ENCODE measurements around the gene MAP2K5.

The MAP2K5 gene

DNA sequence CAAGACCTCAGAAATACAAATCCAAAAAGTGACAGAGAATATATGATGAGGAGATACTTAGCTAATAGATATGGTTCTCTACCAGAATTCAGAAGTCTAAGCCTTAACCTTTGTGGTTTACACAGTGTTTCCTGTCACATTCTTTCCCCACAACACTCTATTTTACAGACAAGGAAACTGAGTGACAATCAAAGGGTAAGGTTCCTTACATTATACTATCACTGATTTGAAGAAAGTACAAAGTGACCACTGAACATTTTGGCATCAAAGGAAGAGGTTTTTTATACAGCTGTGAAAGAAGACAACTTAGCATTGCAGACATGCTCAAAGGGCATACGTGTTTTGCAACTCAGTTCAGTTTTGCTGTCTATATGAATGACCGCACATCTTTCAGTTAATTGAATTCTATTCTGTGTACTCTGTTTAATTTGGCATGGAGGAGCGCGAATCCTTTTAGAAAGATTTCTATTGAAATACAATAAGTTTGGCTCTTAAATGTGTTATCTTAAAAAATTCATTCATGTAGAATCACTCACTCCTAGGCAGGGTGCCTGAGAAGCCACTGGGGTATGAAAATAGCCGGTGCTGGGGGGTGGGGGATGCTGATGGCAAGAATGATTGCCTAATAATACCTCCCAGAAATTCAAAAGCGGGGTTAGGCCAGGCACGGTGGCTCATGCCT is 216.3 kb downstream of the MAP2K5 start:
- DNase-seq (ENCODE audit: low read depth in 3 of 3), result no peak

DNA sequence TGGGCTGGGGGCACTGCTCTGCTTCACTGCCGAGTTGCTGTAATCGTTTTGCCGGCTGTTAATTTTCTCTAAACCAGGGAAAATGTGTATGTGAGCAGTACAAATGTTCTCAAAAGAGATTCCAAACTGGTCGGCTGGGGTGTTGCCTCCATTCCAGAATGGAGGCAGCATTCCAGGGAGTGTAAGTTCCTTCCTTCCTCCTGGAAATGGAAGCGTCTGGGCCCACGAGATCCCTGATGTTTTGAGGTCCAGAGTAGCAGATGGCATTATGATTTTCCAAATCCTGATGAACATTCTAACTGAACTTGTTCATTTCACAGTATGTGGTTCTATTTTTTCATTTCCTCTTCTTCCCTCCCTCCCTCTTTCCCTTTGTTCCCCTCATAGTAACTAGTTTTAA is 218.4 kb downstream of the MAP2K5 start:
- no peak for DNase-seq (ENCODE audit: low read depth in 3 of 3)

DNA sequence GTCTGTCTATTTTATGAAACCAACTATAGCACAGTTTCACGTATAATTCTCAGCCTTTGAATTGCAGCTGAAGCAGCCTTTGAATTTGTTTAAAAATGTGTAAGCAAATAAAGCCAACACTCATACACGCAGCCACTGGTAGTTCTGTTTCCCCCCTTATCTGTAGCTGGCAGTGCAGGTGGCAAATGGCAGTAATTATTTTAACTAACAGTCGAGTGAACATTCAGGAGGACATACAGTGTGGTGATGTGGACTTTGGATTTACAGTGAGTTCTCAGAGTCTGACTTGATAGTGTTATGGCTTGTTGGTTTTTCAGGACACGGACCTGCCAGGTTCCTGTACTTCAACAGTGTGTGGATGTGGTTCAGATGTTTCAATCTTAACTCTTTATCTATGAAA is 218.8 kb downstream of the MAP2K5 start:
- DNase-seq (ENCODE audit: low read depth in 3 of 3), result no peak

DNA sequence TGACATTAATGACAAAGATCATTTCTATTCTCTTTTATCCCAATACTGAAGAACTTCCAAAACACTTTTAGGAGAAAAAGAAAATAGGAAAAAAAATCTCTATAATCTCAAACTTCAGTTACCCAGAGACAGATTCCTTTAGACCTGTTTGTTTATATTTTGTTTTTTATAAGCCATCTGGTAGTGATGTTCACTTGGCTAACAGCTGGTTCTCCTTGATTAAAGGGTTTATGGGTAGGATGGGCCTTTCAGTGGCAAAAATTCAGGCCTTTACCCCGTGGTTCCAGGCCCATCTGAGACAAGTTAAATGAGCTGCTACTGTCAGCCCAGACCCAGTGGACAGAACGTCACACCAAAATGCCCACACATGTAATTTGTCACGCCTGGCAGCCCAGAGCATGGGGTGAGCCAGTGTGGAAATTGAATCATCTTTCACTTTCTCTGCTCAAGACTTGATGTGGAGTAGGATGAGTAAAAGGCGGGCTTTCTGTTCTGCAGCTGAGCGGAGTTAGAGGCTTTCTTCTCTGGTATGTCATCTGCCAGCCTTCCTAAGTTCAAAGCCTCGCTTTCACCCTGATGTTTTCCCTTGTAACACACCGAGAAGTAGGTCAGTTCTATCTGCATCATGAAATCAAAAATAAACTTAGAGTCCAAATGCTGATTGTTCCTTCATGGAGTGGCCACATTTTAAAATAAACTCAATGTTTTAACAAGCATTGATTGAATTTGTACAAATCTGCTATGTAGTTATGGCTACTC is 220.3 kb downstream of the MAP2K5 start:
- peak; percentile 36 to 63 (median 49) for DNase-seq (ENCODE audit: low read depth in 3 of 3)

DNA sequence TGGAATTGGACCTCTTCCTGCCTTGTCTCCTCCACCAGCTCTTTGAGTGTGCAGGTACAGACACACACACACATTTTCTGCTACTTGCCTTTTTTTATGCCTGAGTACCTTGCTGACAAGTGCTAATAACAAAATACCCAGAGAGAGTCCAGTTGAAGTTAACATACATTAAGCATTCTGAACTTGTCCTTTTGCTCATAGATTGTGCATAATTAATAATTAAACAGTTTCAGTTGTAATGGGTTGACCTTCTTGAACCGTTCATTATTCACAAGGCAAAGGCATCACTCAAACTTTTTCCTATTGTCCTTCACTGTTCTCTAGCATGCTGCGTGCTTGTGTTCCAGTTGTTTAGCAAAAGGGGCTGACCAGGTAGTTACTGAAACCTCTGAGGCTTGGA is 223.2 kb downstream of the MAP2K5 start:
- DNase-seq (ENCODE audit: low read depth in 3 of 3), result no peak

DNA sequence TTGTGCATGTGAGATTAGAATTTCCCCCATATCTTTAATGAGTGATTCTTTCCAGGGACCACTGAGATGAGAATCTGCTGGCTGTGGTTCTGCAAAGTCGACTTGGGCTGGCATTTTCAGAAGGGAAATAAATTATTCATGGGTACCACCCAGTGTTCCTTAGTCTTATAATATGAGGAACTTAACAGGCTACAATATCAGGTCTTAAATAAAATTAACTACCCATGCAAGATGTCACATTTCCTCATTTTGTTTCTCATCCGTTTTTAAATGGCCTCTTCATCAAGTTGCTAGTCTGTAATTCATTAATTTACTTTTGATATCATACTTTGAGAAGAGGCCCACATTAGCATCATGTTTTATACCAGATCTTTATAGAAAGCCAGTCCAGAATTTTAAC is 224.5 kb downstream of the MAP2K5 start:
- DNase-seq (ENCODE audit: low read depth in 3 of 3), result no peak

DNA sequence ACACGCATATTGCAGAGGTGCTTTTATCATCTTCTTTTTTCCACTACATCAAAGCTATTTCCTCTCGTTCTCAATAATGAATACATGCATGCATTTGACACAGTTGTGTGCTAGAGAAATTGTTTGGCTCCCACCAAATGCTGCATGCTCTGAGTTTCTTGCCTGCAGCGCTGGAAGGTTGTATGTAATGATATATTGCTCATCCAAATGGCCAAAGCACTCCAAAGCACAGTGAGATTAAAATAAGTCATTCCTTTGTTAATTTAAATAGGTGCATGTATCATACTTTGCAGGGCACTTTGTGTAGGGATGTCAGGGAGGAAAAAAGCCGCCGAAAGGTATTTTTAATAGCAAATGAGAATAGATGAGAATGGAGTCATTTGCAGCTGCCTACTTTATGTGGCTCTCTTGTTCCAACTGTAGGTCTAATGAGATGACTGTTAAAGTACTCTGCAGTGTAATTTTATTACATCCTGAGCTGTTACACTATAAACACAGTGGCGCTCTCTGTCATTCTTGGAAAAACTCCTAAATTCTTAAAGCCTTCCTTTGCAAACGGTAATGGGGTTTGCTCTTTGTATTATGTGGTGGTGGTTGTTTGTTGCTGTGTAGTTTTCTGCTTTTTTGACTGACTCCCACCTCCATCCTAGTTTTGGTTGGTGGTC is 225.9 kb downstream of the MAP2K5 start:
- no peak for DNase-seq (ENCODE audit: low read depth in 3 of 3)

DNA sequence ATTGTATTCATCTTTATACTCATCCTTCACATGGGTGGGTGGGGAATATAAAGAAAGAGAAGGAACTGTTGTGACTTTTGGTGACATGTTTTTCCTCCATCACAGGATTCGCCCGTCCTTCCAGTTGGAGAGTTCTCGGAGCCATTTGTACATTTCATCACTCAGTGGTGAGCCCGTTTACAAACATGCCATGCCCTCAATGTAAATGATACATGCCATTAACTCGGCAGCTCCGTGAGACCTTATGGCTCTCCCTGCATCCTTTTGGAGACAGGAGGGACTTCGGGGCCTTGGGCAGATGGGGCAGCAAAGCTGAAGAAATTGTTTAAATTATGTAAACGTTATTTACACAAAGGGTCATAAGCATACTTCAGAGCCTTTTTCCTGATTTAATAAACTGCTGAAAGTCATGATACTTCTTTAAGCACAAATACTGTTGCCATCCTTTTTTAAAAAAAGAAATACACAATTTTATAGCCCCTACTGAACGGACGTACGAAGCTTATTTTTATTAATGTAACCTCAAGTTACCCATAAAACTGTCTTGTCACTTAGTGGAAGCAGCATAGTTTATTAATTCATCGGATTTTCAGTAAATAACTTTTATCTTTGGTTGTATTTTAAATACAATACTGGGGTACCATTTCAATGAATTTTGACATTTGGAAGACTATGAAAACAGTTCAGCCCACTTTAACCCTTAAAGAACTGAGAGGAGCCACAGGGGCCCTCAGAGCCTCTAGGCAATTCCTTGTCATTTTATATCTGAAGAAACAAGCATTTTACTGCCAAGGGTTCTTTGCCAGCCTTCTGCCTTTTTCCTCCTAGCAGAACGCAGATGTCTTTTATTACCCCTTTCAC is 227.2 kb downstream of the MAP2K5 start:
- DNase-seq (ENCODE audit: low read depth in 3 of 3), result no peak

DNA sequence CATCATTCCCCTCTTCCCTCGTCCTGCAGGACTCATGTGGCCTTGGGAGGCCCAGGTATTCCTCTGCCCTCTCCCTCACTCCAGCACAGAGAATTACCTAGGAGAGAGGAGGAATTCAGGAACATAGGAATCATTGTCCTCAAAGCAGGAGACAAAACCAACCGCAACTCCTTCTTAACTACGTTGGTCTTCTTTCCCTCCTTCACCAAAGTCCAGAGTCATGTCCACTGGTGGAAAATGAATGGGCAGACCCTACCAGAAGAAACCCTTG is 227.8 kb downstream of the MAP2K5 start:
- no peak for DNase-seq (ENCODE audit: low read depth in 3 of 3)

DNA sequence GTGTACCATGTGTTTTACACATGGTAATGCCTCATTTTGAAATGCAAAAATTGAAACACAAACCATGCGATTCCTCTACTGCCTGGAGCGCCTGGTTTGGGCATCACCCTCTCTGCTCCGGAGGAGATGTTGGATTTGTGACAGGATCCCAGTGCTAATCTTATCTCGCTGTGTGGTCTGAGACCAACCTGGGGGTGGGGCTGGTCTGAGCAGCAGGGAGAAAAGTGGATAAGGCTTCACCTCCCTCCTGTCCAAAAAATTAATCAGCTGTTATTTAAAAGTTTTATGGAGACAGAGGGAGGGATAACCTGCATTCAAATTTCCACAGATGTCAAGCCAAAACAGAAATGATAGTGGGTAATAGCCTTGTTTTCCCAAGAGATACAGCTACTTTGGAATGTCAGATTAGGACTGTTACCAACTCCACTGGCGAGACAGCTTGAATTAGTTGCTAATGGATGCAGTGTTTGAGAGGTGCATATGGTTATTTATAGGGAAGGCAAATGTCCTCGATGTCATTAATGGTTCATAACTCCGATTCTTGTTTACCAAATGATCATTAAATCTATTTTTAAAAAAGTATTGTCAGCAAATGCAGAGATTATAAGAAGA is 228.8 kb downstream of the MAP2K5 start:
- no peak for DNase-seq (ENCODE audit: low read depth in 3 of 3)

DNA sequence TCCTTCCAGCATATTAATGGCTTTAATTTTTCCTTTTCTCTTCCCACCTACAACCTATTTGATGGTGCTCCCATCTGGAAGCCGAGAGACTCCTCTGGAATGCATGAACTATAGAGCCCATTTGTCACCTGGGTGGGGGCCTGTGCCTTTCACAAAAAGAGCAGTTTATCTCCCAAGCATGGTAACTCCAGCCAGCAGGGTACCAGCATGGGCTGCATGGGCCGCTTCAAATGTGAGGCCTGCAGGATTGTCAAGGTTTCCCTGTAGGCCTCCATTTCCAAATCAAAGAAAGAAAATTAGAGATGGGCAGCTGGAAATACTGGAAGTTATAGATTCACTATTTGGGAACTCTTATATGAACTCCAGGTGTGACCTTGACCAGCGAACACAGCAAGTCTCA is 232.1 kb downstream of the MAP2K5 start:
- no peak for DNase-seq (ENCODE audit: low read depth in 3 of 3)

DNA sequence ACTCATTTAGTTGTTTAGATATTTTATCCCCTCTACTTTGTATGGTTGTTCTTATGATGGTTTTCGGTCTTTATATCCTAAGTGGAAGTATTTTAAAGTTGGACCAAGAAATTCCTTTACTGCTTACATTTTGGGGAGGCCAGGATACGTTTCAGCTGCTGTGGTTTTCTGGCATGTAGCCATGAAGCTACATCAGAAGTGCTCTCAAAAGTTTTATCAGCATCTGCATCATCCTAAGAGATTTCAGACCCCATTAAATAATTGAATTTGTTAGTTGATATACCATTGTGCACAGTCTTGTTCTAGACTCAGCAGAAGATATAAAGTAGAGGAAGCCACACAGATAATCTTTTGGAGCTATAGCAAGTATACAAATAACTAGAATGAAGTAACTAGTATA is 232.7 kb downstream of the MAP2K5 start:
- no peak for DNase-seq (ENCODE audit: low read depth in 3 of 3)

DNA sequence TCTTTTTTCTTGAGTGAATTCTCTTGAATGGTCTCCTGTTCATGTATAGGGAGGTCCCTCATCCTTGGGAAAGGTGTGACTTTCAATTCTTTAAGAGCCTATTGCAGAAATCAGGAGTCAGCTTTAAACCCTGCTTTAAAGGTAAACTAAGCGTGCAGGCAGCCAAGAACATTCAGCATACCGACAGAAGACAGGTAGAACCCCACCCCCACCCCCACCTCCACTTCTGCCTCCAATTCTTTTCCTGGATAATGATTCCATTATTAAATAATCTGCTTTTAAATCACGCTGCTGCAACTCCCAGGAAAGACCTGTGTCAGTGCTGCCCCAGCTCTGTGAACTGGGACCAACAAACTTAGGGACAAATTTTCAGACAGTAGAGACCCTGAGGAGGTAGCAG is 233.5 kb downstream of the MAP2K5 start:
- DNase-seq (ENCODE audit: low read depth in 3 of 3), result no peak

DNA sequence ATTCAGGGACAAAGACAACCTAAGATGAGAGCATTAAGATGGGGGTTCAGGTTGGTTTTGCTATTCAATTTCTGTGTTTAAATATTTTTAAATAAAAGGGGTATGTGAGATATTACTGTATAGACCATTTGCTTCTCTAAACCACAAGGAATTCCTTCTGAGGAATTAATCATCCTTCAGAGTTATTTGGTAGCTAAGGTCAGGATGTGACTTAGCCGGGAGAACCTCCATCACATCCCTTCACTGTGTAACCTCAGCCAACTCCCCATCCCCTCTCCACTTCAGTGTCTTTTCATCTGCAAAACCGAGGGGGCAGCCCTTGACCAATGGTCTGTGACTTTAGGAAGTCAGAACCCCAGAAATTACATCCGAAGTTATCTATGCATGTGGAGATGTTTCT is 234.1 kb downstream of the MAP2K5 start:
- no peak for DNase-seq (ENCODE audit: low read depth in 3 of 3)

DNA sequence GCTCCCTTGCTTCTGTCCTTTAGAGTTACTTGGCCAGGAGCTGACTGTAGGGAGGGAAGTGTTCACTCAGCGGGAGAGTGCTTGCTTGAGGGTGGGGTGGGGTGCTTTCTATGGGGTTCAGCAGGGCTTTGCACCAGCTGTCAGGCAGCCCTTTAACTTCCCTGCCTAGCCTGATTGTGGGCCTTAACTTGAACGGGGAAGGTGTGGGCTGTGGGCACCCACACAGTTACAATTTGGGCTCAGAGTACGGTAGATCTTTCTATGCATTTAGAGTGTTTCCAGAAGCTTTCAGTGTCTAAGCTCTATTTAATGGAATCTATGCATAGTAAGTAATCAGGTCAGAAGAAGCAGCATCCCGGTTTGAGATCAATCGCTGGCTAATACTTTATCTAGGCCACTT is 234.6 kb downstream of the MAP2K5 start:
- no peak for DNase-seq (ENCODE audit: low read depth in 3 of 3)

DNA sequence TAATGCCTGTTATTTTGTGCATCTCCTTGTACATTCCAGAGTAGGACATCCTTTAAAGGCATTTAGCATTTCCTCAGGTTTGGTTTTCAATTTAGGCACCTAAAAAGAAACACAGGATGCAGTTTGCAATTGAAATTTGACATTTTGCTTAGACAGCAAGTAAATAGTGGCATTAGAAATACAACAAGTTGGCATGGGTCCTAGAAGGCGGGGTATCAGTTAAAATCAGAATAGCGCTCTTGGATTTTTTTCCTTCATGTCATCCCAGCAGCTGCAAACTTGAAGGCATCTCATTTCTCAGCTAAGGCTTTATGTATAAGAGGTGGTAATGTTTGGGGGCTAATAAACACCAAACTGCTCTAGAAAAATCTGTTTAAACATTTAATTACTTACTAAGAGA is 235.3 kb downstream of the MAP2K5 start:
- no peak for DNase-seq (ENCODE audit: low read depth in 3 of 3)

DNA sequence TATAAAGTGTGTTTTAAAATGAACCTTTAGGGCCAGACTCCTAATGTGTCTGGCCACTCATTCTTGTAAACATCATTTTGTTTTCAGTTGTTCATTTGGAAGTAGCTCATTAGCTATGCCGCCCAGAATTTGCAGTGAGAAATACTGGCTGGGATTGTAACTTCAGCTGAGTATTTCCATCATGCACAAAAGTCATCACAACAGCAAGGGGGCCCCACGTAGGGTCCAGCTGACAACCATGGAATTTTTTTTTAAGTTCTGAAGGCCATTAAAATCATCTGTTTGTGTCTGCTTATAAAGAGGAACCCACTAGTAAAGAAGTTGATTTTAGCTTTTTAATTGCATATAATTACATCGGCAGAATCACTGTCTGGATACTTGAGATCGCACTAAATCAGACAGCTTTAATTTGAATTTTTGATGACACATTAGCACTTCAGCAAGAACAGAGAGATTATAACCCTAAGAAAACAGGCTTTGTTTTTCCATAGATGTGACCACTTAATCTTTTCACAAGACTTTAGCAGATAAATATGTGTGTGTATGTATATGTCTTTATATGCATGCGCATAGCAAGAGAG is 236.6 kb downstream of the MAP2K5 start:
- DNase-seq (ENCODE audit: low read depth in 3 of 3), result no peak

DNA sequence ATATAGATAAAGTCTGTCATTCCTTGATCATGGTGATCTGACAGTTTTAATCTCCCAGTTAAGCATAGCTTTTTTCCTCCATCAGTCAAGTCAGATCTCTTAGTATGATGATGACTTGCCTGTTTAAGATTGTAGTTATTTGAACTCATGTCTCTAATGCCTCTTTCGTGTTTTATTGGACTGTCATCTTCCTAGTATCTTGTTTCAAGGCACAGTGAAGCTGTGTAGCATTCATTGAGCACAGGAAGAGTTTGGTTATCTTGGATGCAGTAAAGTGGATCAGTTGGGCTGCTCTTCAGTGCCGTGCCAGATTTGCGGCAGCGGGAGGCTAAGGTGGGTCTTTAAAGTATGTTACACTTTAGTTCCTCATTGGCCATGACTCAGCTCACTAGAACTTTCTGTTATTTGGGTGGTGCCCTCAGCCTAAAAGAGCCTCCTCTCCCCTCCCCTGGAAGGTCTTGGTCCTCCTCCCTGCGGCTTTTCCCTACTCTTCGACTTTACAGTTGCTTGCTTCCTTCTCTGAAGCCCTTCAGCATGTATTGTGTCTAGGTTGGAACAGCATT is 237.1 kb downstream of the MAP2K5 start:
- DNase-seq (ENCODE audit: low read depth in 3 of 3), result no peak

DNA sequence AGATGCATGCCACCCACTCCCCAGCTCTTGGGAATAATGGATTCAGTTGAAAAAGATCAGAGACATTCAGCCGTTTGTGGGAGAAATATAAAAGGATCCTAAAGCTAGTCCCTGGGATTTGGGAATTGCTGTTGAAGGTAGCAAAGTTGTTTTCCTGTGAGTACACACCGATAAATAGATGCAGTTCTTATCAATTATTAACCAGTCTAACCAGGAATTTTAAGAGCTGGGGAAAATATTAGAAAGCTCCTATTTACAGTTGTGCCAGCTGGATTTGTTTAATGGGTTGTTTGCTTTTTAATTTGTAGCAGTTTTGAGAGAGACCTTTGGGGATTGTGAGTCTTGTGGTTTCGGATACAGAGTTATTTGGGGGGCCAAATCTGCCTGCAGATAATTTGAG is 238.6 kb downstream of the MAP2K5 start:
- no peak for DNase-seq (ENCODE audit: low read depth in 3 of 3)

DNA sequence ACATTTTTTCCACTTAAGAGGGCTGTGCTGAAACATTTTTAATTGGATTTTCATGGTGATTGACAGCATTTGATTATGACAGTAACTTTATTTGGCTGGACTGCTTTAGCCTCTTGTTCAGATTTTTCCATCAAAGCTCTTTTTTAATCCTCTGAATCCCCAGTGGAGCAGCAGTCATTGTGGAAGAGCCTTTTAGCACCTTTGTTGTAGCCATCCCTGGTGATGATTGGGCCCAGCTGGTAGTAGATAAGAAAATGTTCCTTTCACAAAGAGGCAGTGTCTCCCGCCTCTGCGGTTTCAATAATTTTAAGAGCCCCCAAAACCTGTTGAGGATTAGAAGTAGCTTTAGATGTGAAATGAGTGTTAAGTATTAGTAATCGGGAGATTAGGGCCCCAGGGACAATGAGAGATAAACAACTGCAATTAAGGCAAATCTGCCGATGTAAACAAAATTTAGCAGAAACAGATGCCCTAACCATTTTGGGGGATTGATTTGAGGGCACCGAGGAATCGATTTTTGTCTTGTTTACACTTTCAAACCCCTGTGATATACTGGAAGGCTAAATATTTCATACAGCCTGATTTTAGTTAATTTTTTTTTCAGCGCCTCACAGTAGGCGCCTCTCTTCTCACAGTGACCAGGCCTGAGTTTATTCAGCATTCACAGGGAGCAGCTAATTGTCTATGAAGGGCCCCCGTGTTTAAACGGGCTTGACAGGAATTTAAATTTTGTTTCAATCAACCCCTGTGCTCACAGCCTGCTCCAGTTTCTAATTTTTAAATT is 239.6 kb downstream of the MAP2K5 start:
- DNase-seq (ENCODE audit: low read depth in 3 of 3), result no peak

DNA sequence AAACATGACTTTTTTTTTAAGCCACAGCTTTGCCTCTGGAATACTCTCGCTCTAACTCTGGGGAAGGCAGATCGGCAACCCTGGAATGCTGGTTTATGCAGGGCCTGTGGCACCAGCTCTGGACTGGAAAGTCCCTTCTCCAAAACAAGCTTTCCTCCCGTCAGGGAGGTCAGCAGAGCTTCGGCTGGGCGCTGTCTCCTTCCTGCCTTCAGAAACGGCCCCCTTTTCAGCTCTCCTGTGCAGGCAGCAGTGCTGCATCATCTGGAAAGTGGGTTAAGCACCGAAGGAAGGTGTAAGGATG is 240.1 kb downstream of the MAP2K5 start:
- no peak for DNase-seq (ENCODE audit: low read depth in 3 of 3)
